A549 (cell line): ENCODE data around the gene PRPF8.

Experiments used
- HDAC2 ChIP-seq: fragments of 200-600 bp; sonication (generic); IDR thresholded peaks from 2 replicates; pipeline ENCODE4 v1.6.1; 2016
- JUN ChIP-seq, 2 experiments: fragments of >200 bp; sonication (Bioruptor Twin); formaldehyde crosslinking; IDR thresholded peaks; 2 replicates in 1 of 2; 3 replicates in 1 of 2; pipeline ENCODE4 v1.6.1; 2016 to 2017
- ZSCAN20 ChIP-seq: fragments of 250-450 bp; sonication (Bioruptor Pico); IDR thresholded peaks from 2 replicates; pipeline ENCODE4 v1.8.0; 2022; ENCODE audit warnings: mild to moderate bottlenecking, moderate library complexity

- no peak for TF ChIP-seq JUN (IDR thresholded peaks at IDR 0.05)
- no peak for TF ChIP-seq HDAC2
- TF ChIP-seq ZSCAN20 (CRISPR knock-in tag), result no peak
These were observed 6.0 kb upstream of the PRPF8 start for GRCh38 chr17:1690544-1691221.
